RCC 7860 (cell line): ENCODE results near the gene RHPN2.
A peak's percentile ranks its signal among the peaks of the same experiment; 100 is the strongest.
"Not testable (repeated sequence)": the region's sequence is repeated elsewhere in the genome, so short reads cannot be mapped to it uniquely, and the experiment has no call there.

Source experiments
- DNase-seq: peaks from one replicate; pipeline ENCODE4 v3.0.0-alpha.2; 2015; ENCODE audit warnings: low spot score
- FAIRE-seq: peaks from 2 replicates; lab custom pipeline; 2012; peaks lifted over from hg19 to GRCh38; lab: Jason Lieb, UNC

Gene RHPN2

DNA sequence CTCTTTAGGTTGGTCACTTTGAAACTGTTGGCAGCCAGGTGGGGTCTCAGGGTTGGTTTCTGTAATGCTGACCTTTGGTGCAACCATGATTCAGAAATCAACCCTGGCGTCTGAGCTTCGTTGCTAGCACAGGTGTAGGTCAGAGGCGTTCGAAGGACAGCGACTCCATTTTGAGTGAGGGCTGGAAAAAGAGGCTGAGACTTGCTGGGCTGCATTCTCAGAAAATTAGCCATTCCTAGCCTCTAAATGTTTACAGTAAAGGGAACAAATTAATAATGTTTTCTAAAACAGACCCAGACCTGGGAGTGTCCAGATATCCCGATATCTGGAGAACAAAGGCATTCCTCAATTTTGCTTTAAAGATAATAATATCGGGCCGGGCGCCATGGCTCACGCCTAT is 29.2 kb downstream of the RHPN2 start:
- DNase-seq (no peak), FAIRE-seq (no peak)

DNA sequence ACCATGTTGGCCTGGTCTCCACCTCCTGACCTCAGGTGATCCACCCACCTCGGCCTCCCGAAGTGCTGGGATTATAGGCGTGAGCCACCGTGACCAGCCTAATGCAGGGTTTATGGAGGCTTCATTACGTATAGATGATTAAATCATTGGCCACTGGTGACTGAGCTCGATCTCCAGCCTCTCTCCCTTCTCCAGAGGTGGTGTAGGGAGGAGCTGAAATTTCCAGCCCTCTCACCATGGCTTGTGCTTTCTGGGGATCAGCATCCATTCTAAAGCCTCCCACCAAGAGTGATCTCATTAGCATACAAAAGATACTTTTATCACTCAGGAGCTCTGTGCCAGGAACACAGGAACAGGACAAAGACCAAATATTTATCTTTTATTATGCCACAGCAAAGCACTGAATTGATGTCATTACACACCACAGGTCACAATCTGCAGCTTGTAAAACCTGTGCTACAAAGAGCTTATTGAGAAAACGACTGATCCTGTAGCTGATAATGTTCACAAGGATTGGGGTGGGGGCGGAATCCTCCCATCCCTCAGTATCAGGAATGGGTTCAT is 32.4 kb downstream of the RHPN2 start:
- no peak for DNase-seq
- no peak for FAIRE-seq

DNA sequence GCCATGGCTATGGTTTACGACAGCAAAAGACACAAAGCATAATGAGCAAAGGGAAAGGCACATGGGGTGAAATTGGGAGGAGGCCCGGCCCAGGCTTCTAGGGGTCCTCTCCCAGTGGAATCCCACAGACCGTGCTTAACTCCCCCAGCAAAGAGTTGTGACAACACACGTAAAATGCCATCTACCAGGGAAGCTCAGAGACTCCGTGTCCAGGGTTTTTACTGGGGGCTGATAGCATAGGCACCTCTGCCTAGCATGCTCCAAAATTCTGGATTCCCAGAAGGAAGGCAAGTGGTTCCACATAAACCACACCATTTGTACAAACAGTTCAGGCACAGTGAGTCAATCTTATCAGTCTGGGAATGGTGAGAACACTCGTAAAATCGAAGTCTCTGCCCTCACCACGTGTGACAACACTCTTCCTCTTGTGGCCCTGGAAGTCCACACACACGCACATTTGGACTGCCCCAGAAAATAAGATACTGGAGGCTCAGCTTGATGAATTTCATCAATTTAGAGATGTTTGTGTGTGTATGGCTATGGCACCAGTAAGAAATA is 34.9 kb downstream of the RHPN2 start:
- DNase-seq (no peak), FAIRE-seq (no peak)

DNA sequence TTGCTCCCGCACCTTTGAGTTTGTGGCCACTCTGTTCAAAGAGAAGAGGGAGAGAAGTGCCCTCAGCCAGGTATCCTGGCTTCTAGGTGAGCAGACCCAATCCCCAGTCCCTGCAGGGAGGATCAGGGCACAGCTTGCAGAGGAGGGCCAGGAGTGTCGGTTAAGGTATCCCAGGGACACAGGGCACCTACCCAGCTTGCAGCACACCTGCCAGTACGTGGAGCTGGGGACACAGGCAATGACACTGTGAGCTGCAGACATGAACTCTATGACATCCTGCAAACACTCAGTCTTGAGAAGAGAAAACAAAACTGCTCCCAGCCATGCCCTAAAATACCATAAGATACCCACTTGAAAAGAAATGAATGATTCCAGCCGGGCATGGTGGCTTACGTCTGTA is 38.1 kb downstream of the RHPN2 start:
- FAIRE-seq: not testable (repeated sequence)

DNA sequence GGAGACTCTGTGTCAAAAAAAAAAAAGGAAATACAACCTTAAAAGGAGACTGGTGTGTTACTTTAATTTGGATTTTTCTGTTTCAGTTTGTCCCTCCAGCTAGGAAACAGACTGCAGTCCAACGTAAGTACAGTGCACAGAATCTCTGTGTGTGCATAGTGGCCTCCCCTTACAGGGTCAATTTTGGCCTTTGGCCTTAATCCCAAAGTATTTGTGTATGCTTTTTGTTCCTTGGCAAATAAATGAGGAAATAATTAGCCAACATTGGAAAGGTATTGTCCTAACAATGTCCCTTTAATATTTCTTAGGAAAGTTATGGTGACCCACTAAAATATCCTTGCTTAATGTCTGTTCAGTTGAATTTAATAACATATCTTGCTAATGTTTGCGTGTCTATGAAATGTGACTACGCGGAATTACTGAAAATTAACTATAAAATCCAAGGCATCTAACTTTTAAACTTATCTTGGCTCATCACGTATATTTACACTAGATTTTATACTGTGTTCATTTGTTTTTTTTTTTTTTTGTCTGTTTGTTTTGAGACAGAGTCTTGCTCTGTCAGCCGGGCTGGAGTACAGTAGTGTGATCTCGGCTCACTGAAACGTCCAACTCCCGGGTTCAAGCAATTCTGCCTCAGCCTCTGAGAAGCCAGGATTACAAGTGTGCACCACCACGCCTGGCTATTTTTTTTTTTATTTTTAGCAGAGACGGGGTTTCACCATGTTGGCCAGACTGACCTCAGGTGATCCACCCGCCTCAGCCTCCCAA is 39.0 kb downstream of the RHPN2 start:
- FAIRE-seq, DNase-seq: not testable (repeated sequence)

More for the DNA sequence above, 38.1 kb downstream of the RHPN2 start:
- DNase-seq: not testable (repeated sequence)

DNA sequence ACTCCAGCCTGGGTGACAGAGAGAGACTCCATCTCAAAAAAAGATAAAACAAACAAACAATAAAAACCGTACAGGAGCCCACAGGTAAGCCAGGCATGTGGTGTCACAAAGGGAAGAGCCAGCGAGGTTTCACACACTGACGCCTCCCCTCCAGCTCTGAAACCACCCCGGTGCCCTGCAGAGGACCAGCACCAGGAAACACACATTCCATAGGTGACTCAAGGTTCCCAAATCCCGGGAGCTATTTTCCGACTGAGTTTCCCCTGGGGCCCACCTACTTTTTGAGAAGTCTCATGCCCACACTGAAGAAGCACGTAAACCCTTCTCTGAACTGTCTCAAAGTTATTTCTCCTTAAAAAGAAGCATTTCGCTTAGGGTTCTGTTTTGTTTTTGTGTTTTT is 40.3 kb downstream of the RHPN2 start:
- FAIRE-seq (no peak), DNase-seq (no peak)

DNA sequence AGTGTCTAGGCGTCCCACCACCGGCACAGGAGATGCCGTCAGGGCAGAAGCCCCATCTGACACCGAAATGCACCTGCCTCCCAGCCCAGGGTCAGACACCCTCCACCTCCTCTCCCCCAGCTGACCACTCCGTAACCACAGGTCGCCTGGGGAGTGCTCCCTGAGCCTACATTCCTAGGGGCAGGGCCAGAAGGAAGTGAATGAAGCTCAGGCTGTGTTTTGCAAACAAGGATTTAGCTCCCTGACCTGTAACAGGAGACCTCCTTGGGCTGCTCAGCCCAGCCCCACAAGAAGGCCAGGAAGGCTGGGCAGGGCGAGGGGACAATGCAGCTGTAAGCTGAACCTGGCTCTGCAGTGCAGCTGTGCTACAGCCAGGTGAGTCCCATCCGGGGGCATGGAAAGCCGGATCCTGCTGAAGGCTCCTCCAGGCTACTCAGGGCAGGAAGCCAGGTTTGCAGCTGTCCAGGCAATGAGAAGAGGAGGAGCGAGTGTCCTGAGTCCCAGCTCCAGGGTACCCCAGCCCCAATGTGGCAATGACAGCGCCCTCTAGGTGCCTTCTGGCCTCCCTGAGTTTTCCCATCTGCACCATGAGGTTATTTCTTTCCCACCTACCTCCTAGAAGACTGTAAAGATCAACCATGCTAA is 42.1 kb downstream of the RHPN2 start:
- DNase-seq (no peak), FAIRE-seq (no peak)

DNA sequence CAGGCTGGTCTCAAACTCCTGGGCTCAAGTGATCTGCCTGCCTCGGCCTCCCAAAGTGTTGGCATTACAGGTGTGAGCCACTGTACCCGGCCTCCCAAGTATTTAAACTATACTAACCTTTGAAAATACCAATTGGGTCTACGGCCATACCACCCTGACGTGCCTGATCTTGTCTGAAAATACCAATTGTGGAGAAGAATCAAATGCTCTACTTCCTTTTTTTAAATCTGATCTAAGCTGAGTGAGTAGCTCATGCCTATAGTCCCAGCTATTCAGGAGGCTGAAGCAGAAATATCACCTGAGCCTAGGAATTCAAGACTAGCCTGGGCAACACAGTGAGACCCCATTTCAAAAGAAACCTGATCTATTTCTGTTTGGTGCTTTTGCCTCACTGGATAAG is 53.8 kb downstream of the RHPN2 start:
- not testable (repeated sequence) for FAIRE-seq, DNase-seq

DNA sequence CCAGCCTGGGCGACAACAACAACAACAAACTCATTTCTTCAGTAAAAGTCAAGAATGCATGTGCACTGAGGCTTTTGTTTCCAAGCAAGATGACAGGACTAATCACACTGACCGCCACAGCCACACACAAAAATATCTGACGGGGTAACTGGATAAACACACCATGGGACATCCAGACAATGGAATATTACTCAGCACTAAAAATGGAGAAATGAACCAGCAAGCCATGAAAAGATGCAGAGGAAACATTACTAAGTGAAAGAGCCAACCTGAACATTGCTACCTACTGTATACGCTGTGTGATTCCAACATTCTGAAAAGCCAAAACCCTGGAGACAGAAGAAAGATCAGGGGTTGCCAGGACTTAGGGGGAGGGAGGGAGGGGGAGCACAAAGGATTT is 56.0 kb downstream of the RHPN2 start:
- no peak for DNase-seq
- FAIRE-seq: no peak

DNA sequence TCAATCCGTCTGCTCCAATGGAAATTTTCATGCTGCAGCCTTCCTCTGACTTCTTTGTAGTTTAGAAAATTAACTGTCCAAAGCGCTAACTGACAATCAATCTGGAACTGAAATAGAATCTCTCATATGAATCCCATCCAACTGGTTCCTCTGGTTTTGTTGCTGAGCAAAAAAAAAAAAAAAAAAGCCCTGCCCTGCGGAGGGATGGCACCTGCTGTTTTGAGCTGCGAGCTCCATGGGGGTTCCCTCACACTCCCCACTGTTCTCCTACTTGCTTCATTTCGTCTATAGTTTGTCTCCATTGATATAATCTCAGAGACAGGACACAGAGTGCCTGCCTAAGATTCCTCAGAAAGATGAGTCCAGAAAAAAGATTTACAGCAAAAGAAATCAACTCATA is 59.2 kb downstream of the RHPN2 start:
- DNase-seq (no peak), FAIRE-seq (no peak)

DNA sequence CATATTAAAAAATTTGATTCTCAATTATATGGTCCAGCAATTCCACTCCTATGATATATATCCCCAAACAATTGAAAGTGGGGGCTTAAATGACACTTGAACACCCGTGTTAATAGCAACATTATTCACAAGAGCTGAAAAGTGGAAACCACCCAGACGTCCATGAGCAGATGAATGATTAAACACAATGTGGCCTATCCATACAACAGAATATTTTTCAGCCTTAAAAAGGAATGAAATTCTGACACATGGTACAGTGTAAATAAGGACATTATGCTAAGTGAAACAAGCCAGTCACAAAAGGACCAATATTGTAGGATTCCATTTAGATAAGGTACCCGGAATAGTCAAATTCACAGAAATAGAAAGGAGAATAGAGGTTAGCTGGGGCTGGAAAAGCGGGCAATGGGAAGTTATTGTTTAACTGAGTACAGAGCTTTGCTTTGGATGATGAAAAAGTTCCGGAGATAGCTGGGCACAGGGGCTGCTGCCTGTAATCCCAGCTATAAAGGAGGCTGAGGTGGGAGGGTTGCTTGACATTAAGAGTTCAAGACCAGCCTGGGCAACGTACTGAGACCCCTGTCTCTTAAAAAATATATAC is 61.2 kb downstream of the RHPN2 start:
- peak; percentile 66 for FAIRE-seq
- peak; percentile 10 for DNase-seq

DNA sequence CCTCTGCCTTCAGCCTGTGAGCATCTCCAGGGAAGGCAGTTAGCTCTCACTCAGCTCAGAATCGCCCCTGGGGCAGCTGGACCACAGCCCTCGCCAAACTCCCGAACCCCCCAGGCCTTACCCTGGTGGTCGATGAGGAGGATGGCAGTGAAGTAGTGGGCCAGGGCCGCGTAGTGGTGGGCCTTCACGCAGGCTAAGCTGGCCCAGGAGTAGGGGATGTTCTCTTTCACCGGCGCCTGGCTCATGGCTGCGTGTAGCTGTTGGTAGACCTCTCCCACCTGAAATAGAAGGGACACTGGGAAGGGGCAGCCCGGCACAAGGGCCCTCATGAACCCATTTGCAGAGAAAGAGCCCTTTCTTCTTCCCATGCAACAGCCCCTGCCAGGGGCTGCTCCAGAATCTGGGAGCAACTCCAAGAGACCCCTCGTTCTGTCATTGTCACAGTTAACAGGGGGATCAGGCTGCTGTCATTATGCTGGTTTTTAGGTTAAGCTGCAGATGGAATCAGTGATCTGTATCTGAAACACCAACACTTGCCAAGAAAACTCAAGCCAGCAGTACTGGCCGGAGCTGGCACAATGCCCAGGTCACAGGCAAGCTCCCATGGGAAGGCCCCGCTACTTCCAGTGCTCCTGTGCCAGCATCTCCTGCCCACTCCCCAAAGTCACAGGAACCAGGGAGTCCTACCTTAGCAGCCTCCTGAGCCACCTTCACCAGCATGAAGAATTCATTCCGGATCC is 62.4 kb downstream of the RHPN2 start:
- DNase-seq (peak; percentile 24), FAIRE-seq (peak; percentile 63)

DNA sequence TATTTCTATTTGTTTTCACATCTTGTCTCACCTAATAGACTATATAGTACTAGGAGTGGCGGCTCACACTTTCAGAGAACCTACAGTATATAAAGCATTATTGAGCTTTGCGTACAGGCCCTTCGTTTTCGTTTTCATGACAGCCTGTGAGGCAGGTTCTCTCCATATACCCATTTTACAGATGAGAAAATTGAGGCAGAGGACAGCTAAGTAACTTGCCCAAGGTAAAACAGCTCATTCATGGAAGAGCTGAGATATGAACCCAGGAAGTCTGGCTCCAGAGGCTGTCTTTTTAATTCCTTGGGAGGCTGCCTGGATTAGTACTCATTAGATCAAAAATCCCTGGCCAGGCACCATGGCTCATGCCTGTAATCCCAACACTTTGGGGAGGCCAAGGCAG is 63.8 kb downstream of the RHPN2 start:
- FAIRE-seq (no peak), DNase-seq (no peak)

DNA sequence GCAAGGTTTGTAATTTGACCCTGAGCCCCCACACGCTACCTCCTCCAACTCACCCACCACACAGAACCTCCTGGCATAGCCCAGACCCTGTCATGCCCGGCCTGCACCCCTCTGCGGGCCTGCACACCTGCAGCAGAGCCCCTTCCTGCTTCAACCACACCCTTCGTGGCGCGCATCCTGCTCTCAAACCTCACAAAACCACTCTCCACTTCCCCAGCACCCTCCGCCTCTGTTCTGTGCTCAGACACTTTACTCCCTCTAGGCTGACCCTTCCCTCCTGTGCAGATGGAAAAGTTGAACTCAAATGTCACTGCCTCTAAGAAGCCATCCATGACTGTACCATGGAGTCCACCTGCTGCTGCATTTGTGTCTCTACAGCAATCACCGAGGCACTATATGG is 64.2 kb downstream of the RHPN2 start:
- DNase-seq (no peak), FAIRE-seq (no peak)

DNA sequence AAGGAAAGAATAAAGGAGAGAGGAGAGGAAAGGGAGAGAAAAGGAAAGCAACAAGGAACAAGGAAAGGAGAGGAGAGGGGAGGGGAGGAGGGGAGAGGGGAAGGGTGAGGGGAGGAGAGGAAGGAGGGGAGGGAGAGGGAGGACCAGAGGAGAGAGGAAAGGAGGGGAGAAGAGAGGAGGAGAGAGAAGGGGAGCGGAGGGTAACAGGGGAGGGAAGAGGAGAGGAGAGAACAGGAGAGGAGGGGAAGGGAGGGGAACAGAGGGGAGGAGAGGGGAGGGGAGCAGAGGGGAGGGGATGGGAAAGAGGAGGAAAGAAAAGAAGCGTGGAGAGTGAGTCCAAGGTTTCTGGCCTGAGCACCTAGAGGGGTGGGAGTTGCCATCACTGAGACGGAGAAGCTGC is 66.0 kb downstream of the RHPN2 start:
- DNase-seq: no peak
- no peak for FAIRE-seq

DNA sequence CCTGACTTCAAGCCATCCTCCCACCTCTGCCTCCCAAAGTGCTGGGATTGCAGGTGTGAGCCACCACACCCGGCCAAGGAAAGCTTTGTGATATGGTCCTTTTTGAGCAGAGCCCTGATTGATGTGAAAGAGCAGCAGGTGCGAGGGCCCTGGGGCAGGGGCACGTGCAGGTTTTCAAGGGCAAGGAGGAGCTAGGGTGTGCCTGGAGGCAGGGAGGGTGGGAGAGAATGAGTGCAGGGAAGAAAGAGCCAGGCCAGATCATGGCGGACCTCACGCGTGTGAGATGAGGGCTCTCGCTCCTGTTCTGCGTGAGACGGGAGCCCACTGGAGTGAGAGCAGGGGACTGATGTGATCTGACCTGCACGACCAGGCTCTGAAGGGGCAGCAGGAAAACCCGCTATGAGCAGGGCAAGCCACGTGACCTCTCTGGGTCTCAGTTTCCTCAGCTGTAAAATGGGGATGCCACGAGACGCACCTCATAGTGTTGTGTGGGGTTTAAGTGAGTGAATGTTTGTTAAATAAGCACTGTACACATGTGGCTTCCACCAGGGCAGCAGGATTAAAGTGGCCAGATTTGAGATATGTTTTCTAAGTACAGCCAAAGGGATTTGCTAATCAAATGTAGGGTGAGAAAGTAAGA is 66.9 kb downstream of the RHPN2 start:
- DNase-seq: no peak
- no peak for FAIRE-seq

DNA sequence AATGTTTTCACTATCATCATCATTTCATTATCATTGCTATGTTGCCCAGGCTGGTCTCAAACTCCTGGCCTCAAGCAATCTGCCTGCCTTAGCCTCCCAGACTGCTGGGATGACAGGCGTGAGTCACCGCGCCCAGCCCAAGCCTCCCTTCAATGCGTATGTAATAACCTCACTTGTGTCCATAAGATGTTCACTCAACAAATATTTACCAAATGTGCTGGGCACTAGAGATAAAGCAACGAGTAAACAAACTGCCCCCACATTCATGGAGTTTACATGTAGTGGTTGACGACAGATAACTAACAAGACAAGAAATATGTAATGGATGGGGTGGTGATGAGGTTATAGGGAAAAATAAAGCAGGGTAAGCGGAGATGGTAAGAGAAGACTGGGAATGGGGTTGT is 67.6 kb downstream of the RHPN2 start:
- FAIRE-seq, DNase-seq: not testable (repeated sequence)

DNA sequence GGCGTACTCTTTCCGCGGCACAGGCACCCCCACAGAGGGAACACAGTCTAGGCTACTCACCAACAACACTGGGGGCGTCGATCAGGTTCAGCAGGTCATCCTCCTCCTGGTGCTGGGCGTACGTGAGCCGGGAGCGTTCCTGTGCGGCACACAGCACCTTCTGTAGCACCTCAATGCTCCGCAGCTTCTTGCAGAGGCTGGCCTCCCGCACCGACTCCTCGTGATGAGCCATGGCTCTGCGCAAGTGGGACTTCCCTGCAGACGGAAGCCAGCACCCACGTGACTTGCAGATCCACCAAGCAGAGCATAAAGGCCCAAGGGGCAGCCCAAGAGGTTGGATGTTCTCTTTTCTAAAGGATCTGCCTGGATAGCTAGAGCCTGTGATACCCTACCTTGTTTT is 68.7 kb downstream of the RHPN2 start:
- DNase-seq, FAIRE-seq: not testable (repeated sequence)

DNA sequence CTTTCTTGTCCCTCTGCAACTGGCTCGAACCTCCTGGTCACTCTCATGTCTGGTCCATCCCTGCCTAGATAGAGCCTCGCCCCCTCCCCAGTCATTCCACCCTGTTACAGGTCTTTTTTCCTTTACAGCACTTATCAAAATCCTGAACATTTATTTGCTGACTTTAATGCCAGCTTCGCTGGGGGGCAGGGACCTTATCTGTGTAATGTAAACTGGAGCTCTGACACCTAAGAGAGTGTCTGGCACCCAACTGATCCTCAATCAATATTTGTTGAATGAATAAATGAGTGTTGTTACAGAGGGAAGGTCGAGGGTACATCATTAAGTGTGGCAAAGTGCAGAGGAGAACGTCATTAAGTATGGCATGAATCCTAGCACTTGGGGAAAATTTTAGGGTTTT is 76.0 kb downstream of the RHPN2 start:
- FAIRE-seq: no peak
- no peak for DNase-seq

DNA sequence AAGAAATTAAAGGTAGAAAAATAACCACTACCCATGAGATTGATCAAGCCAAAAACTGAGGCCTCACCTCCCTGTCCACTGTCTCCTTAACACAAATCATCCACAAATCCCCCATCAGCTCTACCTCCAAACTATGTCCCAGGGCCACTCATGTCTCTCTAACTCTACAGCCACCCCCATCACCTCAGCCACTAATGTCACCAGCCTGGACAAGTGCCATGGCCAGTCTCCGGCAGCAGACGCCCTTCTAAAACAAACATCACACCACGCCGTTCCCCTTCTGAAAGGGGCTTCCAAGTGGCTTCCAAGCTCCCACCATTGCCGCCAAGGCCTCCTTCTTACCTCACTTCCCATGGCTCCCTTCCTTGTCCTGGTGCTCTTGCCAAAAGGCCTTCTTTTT is 76.4 kb downstream of the RHPN2 start:
- not testable (repeated sequence) for DNase-seq, FAIRE-seq
